Measurements from ENCODE around the gene RAB31. TPM values are rescaled to one million over a fixed set of nuclear protein-coding genes. Genes with fewer than 3 reads are reported as not detected.

The RAB31 gene
- total and polyA plus RNA-seq, 2 of the 13 experiments (the other 11 are each of a cell fraction or from before 2014, with no cell fraction given) = 1.1 to 1.7 TPM

GRCh38 chr18:9736286-9736835 lies 28.3 kb downstream of the RAB31 start:
- intact Hi-C loops (cut with micrococcal nuclease; ENCODE audit: unreplicated experiment) (no loop called here), in situ Hi-C loops (cut with HindIII; ENCODE audit: extremely low pct_ligation_motif_present, low pct_unique_long_range_greater_than_20kb) (no loop called here)
- no peak overlapping the region for H3K9ac ChIP-seq (ENCODE audit: insufficient read depth, low read depth, low read length)
- BruUV-seq (replicated peaks) = no TSS peak
- no peaks in the 10 kb centered on the region for H4K20me1 ChIP-seq (ENCODE audit: insufficient read depth, low read length)
- no peaks in the 10 kb centered on the region for H3K79me2 ChIP-seq (ENCODE audit: insufficient read depth, low read length)
- peaks cover 37% of the 10 kb centered on the region for H3K4me1 ChIP-seq (ENCODE audit: insufficient read depth, low read length)
- no peaks in the 10 kb centered on the region for H3K36me3 ChIP-seq (replicated peaks in 1 of 2; ENCODE audit: control insufficient read depth in 1 of 2, insufficient read depth in 2 of 2, low read length in 2 of 2)
- 30% methylated on average over 4 of the region's 4 CpGs for WGBS (ENCODE audit: low lambda C conversion rate)
- H3K27ac ChIP-seq (ENCODE audit: extremely low read length, insufficient read depth, low read length) = no peak overlapping the region
- ChIA-PET POLR2A (no interaction called here), CTCF (ENCODE audit: low intra/inter-chr PET ratio, low total read pairs) (no interaction called here)
- no peak for FAIRE-seq
- no peaks in the 10 kb centered on the region for H3K9me3 ChIP-seq (ENCODE audit: low read length)
- TF ChIP-seq ZEB1 (IDR thresholded peaks at IDR 0.05; ENCODE audit: insufficient replicate concordance, low read depth) (no peak), ZNF496 (CRISPR knock-in tag; IDR thresholded peaks at IDR 0.05; ENCODE audit: insufficient replicate concordance) (no peak), SP5 (CRISPR knock-in tag; IDR thresholded peaks at IDR 0.05; ENCODE audit: borderline replicate concordance, low read depth) (no peak), GFI1 (CRISPR knock-in tag; IDR thresholded peaks at IDR 0.05; ENCODE audit: borderline replicate concordance) (no peak), ZNF746 (CRISPR knock-in tag; IDR thresholded peaks at IDR 0.05) (no peak), NRL (CRISPR knock-in tag; IDR thresholded peaks at IDR 0.05; ENCODE audit: borderline replicate concordance) (no peak), NFE2 (CRISPR knock-in tag; IDR thresholded peaks at IDR 0.05) (no peak), THAP7 (CRISPR knock-in tag; IDR thresholded peaks at IDR 0.05) (no peak), ATF1 (CRISPR knock-in tag; IDR thresholded peaks at IDR 0.05) (no peak), ZBTB21 (CRISPR knock-in tag; IDR thresholded peaks at IDR 0.05) (no peak), RELA (CRISPR knock-in tag; IDR thresholded peaks at IDR 0.05) (no peak), TCF7L2 (IDR thresholded peaks at IDR 0.05; ENCODE audit: low read depth, low read length) (no peak), SMYD3 (CRISPR knock-in tag; IDR thresholded peaks at IDR 0.05) (no peak)
- no peak for DNase-seq (ENCODE audit: low spot score)
- H3K27me3 ChIP-seq (ENCODE audit: control insufficient read depth in 1 of 2, insufficient read depth in 2 of 2, low read length in 2 of 2) = no peaks in the 10 kb centered on the region; a peak in 1 of 5 replicates
- no peak overlapping the region for H3K4me3 ChIP-seq (replicated peaks in 1 of 3; ENCODE audit: insufficient read depth in 1 of 3, low read depth in 2 of 3, low read length in 3 of 3)
- no peak overlapping the region for H2AFZ ChIP-seq (ENCODE audit: low read length)
- ATAC-seq = no peak
- H3K4me2 ChIP-seq (ENCODE audit: low read depth, low read length) = no peak overlapping the region
